ENCODE results near the gene BGN.

Gene BGN

GRCh38 chrX:153527208-153527607 lies 32.4 kb downstream of the BGN start:
- Histone ChIP-seq H3K9ac (ENCODE audit: low read length) (no peak overlapping the region), H3K27ac (ENCODE audit: low read depth, low read length) (no peak overlapping the region), H3K4me3 (ENCODE audit: low read depth, low read length) (no peak overlapping the region), H3K36me3 (ENCODE audit: control insufficient read depth, insufficient read depth, low read length) (no peaks in the 10 kb centered on the region), H3K4me1 (ENCODE audit: control insufficient read depth, insufficient read depth, low read length) (no peaks in the 10 kb centered on the region; the same call in 1 of the 2 replicates), H3K27me3 (ENCODE audit: control insufficient read depth, insufficient read depth, low read length) (peaks cover 4% of the 10 kb centered on the region; the same call in 1 of the 2 replicates), H3K9me3 (ENCODE audit: control insufficient read depth, insufficient read depth, low read depth, low read length) (peaks cover 14% of the 10 kb centered on the region; the same call in 1 of the 2 replicates)

- H3K4me1 ChIP-seq (ENCODE audit: control insufficient read depth, insufficient read depth, low read length), result no peaks in the 10 kb centered on the region; the same call in 1 of the 2 replicates
- no peak overlapping the region for H3K4me3 ChIP-seq (ENCODE audit: low read depth, low read length)
- H3K36me3 ChIP-seq (ENCODE audit: control insufficient read depth, insufficient read depth, low read length), result no peaks in the 10 kb centered on the region
- no peak overlapping the region for H3K27ac ChIP-seq (ENCODE audit: low read depth, low read length)
- no peak overlapping the region for H3K9ac ChIP-seq (ENCODE audit: low read length)
- H3K27me3 ChIP-seq (ENCODE audit: control insufficient read depth, insufficient read depth, low read length), result peaks cover 4% of the 10 kb centered on the region; the same call in 1 of the 2 replicates
- peaks cover 23% of the 10 kb centered on the region; the same call in 1 of the 2 replicates for H3K9me3 ChIP-seq (ENCODE audit: control insufficient read depth, insufficient read depth, low read depth, low read length)
Measured at GRCh38 chrX:153530411-153531129, 35.8 kb downstream of the BGN start.

- no peaks in the 10 kb centered on the region for H3K4me1 ChIP-seq (ENCODE audit: control insufficient read depth, insufficient read depth, low read length)
- H3K9ac ChIP-seq (ENCODE audit: low read length), result no peak overlapping the region
- H3K9me3 ChIP-seq (ENCODE audit: control insufficient read depth, insufficient read depth, low read depth, low read length), result peaks cover 16% of the 10 kb centered on the region; the same call in 1 of the 2 replicates
- H3K4me3 ChIP-seq (ENCODE audit: low read depth, low read length), result no peak overlapping the region
- no peaks in the 10 kb centered on the region for H3K27me3 ChIP-seq (ENCODE audit: control insufficient read depth, insufficient read depth, low read length)
- no peaks in the 10 kb centered on the region for H3K36me3 ChIP-seq (ENCODE audit: control insufficient read depth, insufficient read depth, low read length)
- no peak overlapping the region for H3K27ac ChIP-seq (ENCODE audit: low read depth, low read length)
Measured at GRCh38 chrX:153533091-153533490, 38.3 kb downstream of the BGN start.

- Histone ChIP-seq H3K4me3 (ENCODE audit: low read depth, low read length) (no peak overlapping the region), H3K36me3 (ENCODE audit: control insufficient read depth, insufficient read depth, low read length) (no peaks in the 10 kb centered on the region), H3K4me1 (ENCODE audit: control insufficient read depth, insufficient read depth, low read length) (no peaks in the 10 kb centered on the region), H3K27me3 (ENCODE audit: control insufficient read depth, insufficient read depth, low read length) (peaks cover 9% of the 10 kb centered on the region; the same call in 1 of the 2 replicates), H3K9me3 (ENCODE audit: control insufficient read depth, insufficient read depth, low read depth, low read length) (peaks cover 15% of the 10 kb centered on the region; the same call in 1 of the 2 replicates), H3K9ac (ENCODE audit: low read length) (no peak overlapping the region), H3K27ac (ENCODE audit: low read depth, low read length) (no peak overlapping the region)
Measured at GRCh38 chrX:153537080-153537479, 42.3 kb downstream of the BGN start.

GRCh38 chrX:153537526-153538295 lies 42.9 kb downstream of the BGN start:
- H3K9ac ChIP-seq (ENCODE audit: low read length), result no peak overlapping the region
- no peak overlapping the region for H3K4me3 ChIP-seq (ENCODE audit: low read depth, low read length)
- H3K27me3 ChIP-seq (ENCODE audit: control insufficient read depth, insufficient read depth, low read length), result peaks cover 9% of the 10 kb centered on the region; the same call in 1 of the 2 replicates
- no peaks in the 10 kb centered on the region for H3K36me3 ChIP-seq (ENCODE audit: control insufficient read depth, insufficient read depth, low read length)
- no peak overlapping the region for H3K27ac ChIP-seq (ENCODE audit: low read depth, low read length)
- H3K9me3 ChIP-seq (ENCODE audit: control insufficient read depth, insufficient read depth, low read depth, low read length), result peaks cover 12% of the 10 kb centered on the region; the same call in 1 of the 2 replicates
- H3K4me1 ChIP-seq (ENCODE audit: control insufficient read depth, insufficient read depth, low read length), result no peaks in the 10 kb centered on the region

GRCh38 chrX:153538424-153538823 lies 43.6 kb downstream of the BGN start:
- Histone ChIP-seq H3K27me3 (ENCODE audit: control insufficient read depth, insufficient read depth, low read length) (peaks cover 9% of the 10 kb centered on the region; the same call in 1 of the 2 replicates), H3K9ac (ENCODE audit: low read length) (no peak overlapping the region), H3K27ac (ENCODE audit: low read depth, low read length) (no peak overlapping the region), H3K36me3 (ENCODE audit: control insufficient read depth, insufficient read depth, low read length) (no peaks in the 10 kb centered on the region), H3K9me3 (ENCODE audit: control insufficient read depth, insufficient read depth, low read depth, low read length) (peaks cover 11% of the 10 kb centered on the region; the same call in 1 of the 2 replicates), H3K4me3 (ENCODE audit: low read depth, low read length) (no peak overlapping the region), H3K4me1 (ENCODE audit: control insufficient read depth, insufficient read depth, low read length) (no peaks in the 10 kb centered on the region)

GRCh38 chrX:153539171-153539978 lies 44.6 kb downstream of the BGN start:
- Histone ChIP-seq H3K36me3 (ENCODE audit: control insufficient read depth, insufficient read depth, low read length) (no peaks in the 10 kb centered on the region), H3K9me3 (ENCODE audit: control insufficient read depth, insufficient read depth, low read depth, low read length) (peaks cover 6% of the 10 kb centered on the region; the same call in 1 of the 2 replicates), H3K27me3 (ENCODE audit: control insufficient read depth, insufficient read depth, low read length) (peaks cover 9% of the 10 kb centered on the region; the same call in 1 of the 2 replicates), H3K27ac (ENCODE audit: low read depth, low read length) (no peak overlapping the region), H3K4me1 (ENCODE audit: control insufficient read depth, insufficient read depth, low read length) (no peaks in the 10 kb centered on the region), H3K4me3 (ENCODE audit: low read depth, low read length) (no peak overlapping the region), H3K9ac (ENCODE audit: low read length) (no peak overlapping the region)

- Histone ChIP-seq H3K9me3 (ENCODE audit: control insufficient read depth, insufficient read depth, low read depth, low read length) (peaks cover 6% of the 10 kb centered on the region; the same call in 1 of the 2 replicates), H3K4me1 (ENCODE audit: control insufficient read depth, insufficient read depth, low read length) (no peaks in the 10 kb centered on the region), H3K9ac (ENCODE audit: low read length) (no peak overlapping the region), H3K27me3 (ENCODE audit: control insufficient read depth, insufficient read depth, low read length) (peaks cover 9% of the 10 kb centered on the region; the same call in 1 of the 2 replicates), H3K4me3 (ENCODE audit: low read depth, low read length) (no peak overlapping the region), H3K27ac (ENCODE audit: low read depth, low read length) (no peak overlapping the region), H3K36me3 (ENCODE audit: control insufficient read depth, insufficient read depth, low read length) (no peaks in the 10 kb centered on the region)
Measured at GRCh38 chrX:153539979-153540358, 45.2 kb downstream of the BGN start.

- no peaks in the 10 kb centered on the region for H3K4me1 ChIP-seq (ENCODE audit: control insufficient read depth, insufficient read depth, low read length)
- no peak overlapping the region for H3K9ac ChIP-seq (ENCODE audit: low read length)
- peaks cover 18% of the 10 kb centered on the region; the same call in 1 of the 2 replicates for H3K9me3 ChIP-seq (ENCODE audit: control insufficient read depth, insufficient read depth, low read depth, low read length)
- H3K27ac ChIP-seq (ENCODE audit: low read depth, low read length), result no peak overlapping the region
- H3K4me3 ChIP-seq (ENCODE audit: low read depth, low read length), result no peak overlapping the region
- no peaks in the 10 kb centered on the region for H3K36me3 ChIP-seq (ENCODE audit: control insufficient read depth, insufficient read depth, low read length)
- peaks cover 9% of the 10 kb centered on the region; the same call in 1 of the 2 replicates for H3K27me3 ChIP-seq (ENCODE audit: control insufficient read depth, insufficient read depth, low read length)
Measured at GRCh38 chrX:153544727-153545126, 49.9 kb downstream of the BGN start.

- no peaks in the 10 kb centered on the region for H3K4me1 ChIP-seq (ENCODE audit: control insufficient read depth, insufficient read depth, low read length)
- no peaks in the 10 kb centered on the region for H3K36me3 ChIP-seq (ENCODE audit: control insufficient read depth, insufficient read depth, low read length)
- no peak overlapping the region for H3K9ac ChIP-seq (ENCODE audit: low read length)
- peaks cover 17% of the 10 kb centered on the region; the same call in 1 of the 2 replicates for H3K9me3 ChIP-seq (ENCODE audit: control insufficient read depth, insufficient read depth, low read depth, low read length)
- H3K27ac ChIP-seq (ENCODE audit: low read depth, low read length), result no peak overlapping the region
- no peaks in the 10 kb centered on the region; the same call in 1 of the 2 replicates for H3K27me3 ChIP-seq (ENCODE audit: control insufficient read depth, insufficient read depth, low read length)
- H3K4me3 ChIP-seq (ENCODE audit: low read depth, low read length), result no peak overlapping the region
Measured at GRCh38 chrX:153546386-153546785, 51.6 kb downstream of the BGN start.
